Stimulated activated CD4-positive, alpha-beta T cell treated with anti-CD3 and anti-CD28 coated beads, Interleukin-1b, Interleukin-23, amount 100 ng/mL, for 1 hour (primary cell): ENCODE measurements around the gene CCSER2.
"Not testable (repeated sequence)": the region's sequence is repeated elsewhere in the genome, so short reads cannot be mapped to it uniquely, and the experiment has no call there.

ENCODE experiments used
- DNase-seq, 2 donors: peaks; one replicate each; pipeline ENCODE4 v3.0.0-alpha.2; 2020; ENCODE audit warnings: low read depth in 2 of 2

The CCSER2 gene, protein sequence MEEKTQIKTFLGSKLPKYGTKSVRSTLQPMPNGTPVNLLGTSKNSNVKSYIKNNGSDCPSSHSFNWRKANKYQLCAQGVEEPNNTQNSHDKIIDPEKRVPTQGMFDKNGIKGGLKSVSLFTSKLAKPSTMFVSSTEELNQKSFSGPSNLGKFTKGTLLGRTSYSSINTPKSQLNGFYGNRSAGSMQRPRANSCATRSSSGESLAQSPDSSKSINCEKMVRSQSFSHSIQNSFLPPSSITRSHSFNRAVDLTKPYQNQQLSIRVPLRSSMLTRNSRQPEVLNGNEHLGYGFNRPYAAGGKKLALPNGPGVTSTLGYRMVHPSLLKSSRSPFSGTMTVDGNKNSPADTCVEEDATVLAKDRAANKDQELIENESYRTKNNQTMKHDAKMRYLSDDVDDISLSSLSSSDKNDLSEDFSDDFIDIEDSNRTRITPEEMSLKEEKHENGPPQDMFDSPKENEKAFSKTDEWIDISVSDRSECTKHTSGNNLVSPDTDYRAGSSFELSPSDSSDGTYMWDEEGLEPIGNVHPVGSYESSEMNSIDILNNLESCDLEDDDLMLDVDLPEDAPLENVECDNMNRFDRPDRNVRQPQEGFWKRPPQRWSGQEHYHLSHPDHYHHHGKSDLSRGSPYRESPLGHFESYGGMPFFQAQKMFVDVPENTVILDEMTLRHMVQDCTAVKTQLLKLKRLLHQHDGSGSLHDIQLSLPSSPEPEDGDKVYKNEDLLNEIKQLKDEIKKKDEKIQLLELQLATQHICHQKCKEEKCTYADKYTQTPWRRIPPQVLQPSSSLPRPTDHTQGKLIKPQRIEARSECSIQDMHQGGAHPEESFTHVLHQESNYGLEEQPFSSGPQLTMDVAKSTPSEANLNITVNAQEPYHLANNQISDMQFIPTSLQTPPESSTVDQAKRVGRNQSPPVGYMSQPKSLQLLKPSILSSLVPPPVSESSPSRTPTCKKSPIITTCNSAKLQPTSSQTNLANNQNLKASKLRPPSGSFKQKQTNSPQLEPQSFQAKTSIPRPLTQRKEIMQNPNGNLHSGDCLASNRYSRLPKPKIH

DNA sequence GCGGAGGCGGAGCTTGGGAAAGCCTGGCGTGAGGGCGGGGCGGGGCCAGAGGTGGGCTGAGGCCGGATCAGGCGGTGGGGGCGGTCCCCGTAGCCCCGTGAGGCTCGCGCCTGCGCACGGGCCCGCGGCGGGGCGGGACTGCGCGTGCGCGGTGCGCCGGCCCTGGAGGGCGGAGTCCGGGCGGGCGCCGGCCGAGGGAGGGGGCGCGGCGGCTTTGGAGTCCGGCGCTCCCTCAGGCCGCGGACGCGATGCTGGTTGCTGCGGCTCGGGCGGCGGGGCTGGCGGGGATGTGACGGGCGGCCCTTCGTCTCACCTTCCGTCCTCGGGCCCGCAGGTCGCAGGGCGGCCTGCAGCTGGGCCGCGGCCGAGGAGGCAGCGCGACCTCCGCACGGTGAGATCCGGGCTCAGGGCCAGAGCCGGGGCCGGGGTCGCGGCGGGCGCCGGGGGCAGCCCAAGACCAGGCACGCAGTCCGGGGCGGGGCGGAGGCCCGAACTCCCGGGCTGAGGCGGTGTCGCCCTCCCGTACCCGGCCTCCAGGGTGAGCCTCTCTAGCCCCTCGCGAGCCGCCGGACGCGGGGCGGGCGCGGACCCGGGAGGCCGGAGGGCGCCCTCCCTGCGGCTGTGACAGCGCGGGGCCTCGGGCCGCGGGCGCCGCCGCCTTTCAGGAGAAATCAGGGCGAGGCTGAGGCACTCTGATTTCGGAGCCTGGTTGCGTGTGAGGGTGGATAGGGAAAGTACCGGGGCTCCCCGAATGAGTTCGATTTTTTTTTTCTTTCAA is at the start of gene CCSER2:
TSS of gene CCSER2 (plus strand) at position 172 of the 778 bp plus-strand sequence. CDS start 42,464 bp downstream, outside the sequence.
- peak; percentile 82 to 90 for DNase-seq

DNA sequence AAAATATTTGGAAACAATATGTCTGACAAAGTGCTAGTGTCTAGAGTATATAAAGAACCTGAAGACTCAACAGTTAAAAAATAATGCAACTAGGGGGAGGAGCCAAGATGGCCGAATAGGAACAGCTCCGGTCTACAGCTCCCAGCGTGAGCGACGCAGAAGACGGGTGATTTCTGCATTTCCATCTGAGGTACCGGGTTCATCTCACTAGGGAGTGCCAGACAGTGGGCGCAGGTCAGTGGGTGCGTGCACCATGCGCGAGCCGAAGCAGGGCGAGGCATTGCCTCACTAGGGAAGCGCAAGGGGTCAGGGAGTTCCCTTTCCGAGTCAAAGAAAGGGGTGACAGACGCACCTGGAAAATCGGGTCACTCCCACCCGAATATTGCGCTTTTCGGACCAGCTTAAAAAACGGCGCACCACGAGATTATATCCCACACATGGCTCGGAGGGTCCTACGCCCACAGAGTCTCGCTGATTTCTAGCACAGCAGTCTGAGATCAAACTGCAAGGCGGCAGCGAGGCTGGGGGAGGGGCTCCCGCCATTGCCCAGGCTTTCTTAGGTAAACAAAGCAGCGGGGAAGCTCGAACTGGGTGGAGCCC is 48.4 kb upstream of the CCSER2 start:
- DNase-seq, result not testable (repeated sequence)

DNA sequence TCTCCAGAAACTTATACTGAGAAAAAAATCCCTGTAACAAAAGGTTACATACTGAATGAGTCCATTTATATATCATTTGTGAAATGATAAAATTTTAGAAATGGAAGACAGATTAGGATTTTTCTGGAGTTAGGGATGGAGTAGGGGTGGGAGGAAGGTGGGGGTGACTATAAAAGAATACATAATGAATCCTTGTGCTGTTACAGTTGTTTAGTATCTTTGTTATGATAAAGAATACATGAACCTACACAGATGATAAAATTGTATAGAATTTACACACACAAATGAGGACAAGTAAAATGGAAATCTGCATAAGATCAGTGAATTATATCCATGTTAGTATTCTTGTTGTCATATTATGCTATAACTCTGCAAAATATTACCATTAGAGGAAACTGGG is 41.7 kb upstream of the CCSER2 start:
- DNase-seq, result no peak

DNA sequence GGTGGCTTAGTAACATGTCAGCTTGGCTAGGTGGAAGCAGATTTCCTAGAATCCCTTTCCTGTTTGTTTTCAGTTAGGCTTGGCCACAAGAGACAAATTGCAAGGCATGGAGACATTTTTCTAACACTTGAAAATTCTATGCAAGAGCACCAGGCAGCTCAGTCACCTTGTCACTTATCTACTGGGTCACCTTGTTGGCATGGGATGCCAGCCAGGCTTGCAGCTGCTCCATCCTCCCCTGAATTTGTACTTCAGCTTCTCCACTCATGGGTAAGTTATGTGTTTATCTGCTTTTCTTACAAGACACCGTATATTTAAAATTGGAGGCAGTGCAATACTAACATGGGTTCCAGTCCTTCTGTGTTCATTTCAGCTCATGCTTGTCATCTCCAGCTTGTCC is 40.2 kb upstream of the CCSER2 start:
- DNase-seq, result no peak

DNA sequence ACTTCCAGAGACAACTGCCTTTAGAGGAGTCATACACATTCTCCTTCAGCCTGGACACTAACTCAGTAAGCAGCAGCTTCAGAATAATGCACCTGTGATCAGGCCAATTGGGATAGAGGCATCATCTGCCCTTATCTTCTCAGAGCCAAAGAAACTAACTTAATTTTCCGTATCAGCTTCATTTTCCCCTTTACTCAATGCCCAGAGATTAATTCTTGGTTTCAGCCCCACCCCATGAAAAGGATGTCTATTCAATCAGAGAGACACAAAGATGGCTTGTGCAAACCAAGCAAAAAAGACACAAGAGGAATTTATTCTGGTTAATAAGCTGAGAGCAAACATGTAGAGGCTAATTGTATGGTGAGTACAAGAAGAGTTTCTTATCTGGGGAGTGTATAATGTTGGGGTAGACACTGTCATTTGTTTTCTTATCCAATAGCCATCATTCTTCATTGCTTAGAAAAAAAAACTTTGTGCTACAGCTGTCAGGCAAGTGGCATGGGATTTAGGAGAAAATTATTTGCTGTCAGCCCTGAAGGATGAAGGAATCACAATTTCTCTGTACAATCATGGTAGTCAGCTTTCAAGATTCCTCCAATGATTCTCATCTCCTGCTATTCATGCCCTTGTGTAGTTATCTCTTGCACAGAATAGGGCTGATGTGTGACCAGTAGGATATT is 38.7 kb upstream of the CCSER2 start:
- DNase-seq, result no peak

DNA sequence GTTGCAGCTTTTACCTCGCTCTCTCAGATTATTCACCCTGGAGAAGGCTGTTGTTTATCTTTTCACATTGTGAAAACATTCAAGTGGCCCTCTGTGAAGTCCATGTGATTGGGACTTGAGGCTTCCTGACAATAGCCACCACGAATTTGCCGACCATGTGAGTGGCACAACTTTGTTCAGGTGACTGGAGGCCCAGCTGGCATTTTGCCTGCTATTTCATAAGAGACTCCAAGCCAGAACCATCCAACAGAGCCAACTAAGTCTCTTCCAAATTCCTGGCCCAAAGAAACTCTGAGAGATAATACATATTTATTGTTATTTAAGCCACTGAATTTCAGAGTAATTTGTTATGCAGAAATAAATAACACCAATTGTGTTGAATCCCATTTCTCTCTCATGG is 38.2 kb upstream of the CCSER2 start:
- DNase-seq, result no peak

DNA sequence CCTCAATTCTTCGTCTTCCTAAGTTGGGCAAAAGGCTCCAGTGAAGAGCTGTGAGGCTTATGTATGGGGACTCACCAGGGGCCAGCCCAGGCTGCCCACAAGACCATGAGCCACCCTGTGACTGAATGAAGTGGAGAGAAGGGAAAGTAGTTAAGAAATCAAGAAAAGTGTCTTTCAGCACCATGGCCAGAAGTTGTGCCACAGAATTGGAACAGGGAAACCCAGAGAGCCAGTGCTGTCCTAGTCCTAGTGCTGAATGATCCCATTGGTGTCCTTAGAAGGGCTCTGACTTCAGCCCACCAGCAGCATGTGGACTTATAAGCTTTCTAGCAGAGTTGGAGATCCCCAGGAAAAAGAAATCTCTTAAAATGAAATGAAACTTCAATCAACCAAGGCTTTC is 37.0 kb upstream of the CCSER2 start:
- DNase-seq, result no peak

DNA sequence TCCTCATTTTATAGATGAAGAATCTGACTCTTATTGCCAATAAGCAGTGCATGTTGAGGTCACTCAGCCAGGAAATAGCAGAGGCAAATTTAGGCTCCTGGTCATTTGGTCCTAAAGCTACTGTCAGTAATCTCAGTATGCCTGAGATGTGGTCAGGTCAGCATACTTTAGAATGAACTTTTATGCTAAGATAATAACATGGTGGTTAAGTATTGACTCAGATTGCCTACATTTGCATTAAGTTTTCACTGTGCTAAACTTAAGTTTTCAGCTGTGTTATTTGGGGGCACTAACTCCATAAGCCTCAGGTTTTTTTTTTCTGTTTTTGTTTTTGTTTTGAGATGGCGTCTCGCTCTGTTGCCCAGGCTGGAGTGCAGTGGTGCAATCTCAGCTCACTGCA is 35.9 kb upstream of the CCSER2 start:
- no peak for DNase-seq

DNA sequence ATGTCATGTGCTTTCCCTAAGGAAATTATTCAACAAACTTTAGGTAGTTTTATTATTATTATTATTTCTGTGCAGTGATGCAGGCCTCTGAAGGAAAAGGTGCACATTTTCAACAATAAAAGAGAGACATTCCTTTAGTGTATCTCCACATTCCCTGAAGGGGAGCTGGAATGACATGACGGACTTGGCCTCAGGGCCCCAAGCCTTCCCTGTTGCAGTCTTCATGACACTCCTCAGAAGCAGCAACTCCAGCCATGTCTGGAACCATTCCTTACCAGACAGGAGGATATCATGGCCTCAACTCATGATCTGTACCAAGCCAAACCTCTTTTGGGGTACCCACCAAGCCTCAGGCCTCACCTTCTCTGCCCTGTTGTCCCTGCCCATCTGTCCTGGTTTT is 35.2 kb upstream of the CCSER2 start:
- no peak for DNase-seq

DNA sequence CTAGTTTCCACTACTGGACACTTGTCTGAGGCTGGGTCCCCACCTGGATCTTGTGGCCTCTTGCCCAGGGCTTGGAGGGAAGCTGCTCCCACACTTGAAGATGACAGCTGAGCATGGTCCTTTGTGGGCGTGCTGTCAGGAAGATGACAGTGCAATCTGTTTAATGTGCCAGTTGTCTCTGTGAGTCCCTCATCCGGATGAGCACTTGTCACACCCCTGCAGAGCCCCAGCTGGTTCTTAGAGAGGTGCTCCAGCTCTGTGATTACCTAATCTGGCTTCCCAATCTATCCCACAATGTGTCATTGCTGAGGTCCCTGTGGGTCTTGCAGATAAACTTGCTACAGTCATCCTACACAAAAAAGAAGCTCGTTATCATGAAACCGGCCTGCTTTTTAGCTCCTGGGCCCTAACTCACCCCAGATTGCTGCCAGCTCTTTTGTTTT is 34.8 kb upstream of the CCSER2 start:
- DNase-seq, result no peak

DNA sequence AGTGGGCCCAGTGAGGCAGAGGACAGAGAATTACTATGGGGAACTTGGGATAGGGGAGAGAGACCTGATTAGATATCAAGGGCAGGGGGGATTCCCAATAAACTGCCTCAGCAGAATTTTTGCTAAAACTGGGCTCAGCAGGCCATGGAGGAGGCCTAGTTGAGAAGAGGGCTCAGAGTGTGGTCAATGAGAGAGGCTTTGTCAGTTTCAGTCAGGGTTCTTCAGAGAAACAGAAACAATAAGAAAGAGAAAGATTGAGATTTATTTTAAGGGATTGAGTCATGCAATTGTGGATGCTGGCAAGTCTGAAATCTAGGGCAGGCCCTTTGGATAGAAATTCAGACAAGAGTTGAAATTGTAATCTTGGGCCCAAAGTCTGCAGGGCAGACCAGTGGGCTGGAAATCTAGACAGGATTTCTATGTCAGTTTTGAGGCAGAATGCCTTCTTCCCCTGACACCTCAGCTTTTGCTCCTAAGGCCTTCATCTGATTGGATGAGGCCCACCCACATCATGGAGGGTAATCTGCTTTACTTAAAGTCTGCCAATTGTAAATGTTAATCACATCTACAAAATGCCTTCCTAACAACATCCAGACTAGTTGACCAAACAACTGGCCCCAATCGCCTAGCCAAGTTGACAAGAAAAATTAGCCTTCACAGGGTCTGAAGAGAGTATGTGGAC is 33.5 kb upstream of the CCSER2 start:
- no peak for DNase-seq

DNA sequence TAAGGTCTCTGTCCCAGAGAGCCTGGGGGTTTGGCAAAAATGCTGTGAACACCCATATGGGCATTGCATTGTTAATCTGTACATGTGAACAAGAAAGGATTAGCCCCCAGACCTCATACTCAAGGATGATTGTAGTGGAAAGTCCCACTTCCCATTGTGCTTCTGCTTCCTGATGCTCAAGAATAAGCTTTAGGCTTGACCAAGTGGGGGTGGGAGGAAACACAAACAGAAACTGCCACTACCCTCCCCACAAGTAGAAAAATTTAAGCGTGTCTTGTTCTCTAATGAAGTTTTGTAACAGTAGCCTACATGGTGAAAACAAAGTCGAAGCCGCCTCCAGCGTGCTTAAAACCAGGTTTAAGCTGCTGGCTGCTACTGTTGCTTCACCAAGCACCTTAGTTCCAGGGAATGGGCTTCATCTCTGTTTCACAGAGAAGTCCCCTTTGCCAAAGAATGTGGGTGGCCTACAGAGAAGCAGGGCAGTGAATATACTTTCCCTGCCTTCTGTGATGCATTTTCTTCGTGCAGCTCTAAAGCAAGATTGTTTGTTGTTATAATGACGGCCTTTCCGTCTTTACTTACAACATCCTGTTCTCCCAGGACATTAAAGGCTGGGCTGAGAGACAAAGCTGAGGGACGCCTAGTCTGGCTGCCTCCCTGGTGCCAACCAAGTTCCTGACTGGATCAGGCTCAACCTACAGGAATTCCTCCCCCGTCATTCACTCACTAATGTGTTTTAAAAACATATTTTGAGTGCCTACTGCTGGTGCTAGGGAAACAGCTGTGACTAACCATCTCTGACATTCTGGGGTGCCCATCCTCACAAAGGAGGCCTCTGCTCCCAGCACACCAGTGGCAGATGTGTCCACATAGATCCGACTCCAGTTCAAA is 32.1 kb upstream of the CCSER2 start:
- DNase-seq, result no peak

DNA sequence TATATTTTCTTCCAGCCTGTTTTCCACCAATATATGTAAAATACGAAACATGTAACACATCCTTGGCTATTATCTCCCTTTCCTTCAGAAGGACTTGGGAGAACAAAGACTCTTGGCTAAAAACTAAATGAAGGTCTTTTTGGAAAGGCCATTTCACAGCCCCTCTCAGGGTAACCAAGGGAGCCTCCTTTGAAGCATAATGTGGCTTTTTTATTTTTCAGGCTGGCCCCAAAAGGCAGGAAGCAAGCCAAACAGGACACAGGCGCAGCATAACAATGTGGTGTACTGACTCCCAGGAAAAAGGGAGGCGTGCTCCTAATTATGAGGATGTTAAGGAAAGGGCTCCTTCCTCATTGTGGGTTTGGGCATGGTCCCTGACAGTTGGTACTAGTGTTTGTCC is 30.3 kb upstream of the CCSER2 start:
- DNase-seq, result no peak

DNA sequence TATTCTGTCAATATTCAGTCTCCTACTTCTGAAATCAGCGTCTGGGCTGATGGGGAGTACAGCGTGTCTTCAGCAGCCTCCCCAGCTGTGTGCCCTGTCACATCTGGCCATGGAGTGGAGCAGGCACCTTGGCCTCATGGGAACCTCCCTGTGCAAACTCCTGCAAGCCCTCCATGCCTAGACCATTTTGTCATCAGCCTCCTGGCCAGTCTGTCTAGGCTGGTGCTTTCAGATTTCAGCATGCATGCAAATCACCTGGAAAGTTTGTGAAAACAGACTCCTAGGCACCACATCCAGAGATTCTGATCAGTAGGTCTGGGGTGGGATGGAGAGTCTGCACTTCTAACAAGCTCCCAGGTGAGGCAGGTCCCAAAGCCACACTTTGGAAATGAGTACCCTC is 26.2 kb upstream of the CCSER2 start:
- DNase-seq, result no peak

DNA sequence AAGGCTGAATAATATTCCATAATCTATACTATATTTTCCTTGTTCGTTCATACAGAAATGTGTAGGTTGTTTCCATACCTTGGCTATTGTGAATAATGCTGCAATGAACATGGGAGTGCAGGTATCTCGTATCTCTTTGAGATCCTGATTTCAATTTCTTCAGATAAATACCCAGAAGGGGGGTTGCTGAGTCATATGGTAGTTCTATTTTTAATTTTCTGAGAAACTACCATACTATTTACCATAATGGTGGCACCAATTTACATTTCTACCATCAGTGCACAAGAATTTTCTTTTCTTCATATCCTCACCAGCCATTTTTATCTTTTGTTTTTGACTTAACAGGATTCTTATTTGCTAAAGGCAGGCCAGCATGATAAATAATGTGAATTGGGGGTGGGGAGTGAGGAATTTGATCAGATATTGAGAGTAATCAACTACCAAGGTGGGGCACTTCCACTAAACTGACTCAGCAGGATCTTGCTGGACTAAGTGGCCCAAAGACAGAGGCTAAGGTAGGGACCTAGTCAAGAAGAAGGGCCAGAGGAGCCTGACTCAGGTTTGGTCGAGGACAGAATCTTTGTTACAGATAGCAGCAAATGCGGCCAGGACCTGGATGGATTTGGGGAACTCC is 21.5 kb upstream of the CCSER2 start:
- no peak for DNase-seq

DNA sequence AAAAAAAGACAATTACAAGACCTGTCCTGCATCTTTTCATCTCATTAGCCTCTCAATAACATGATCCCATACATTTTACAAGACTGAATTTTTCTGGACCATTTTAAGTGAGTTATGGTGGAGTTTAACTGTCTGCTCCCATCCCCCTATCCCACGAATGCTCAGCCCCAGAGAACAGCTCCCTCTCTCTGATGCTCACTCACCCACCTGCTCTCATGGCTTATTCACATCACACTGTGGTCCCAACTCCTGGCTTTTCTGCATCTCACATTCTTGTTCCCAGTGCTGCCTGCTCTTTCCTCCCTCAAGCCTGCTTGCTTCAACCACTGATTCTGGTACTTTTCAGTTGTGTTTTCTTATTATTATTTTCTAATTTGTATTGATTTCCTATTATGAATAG is 20.4 kb upstream of the CCSER2 start:
- no peak for DNase-seq

DNA sequence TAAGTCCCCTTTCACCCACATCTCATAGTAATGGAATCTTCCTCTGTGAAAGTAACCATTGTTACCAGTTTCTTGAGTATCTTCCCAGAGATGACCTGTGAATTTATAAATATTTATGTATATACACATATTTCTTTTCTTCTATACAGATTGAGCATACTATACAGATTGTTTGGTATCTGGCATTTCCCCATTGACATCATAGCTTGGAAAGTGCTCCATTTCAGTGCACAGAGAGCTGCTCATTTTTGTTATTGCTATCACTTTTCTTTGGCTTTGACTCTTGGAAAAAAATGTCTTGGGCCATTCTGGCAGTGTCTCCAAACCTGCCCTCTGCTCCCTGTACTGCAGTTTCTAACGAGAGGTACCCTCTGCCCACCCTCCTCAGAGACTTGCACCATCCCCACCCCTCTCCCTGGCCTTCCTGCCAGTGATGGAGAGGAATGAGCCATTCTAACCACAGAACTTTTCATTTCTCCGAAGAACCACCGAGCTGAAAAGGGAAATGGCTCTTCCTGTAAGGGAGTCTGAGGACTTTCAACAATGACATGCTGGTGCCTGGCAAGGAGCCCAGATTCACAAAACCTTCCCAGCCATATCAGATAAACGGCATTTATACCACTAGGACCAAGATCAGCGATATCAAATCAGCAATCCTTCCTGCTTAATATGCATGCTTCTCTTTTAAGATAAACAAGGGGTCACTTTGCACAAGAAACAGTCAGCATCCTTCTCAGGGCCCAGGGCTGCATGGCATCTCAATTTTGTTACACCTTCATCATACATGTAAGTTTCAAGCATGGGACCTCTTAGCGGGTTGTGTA is 19.7 kb upstream of the CCSER2 start:
- no peak for DNase-seq

DNA sequence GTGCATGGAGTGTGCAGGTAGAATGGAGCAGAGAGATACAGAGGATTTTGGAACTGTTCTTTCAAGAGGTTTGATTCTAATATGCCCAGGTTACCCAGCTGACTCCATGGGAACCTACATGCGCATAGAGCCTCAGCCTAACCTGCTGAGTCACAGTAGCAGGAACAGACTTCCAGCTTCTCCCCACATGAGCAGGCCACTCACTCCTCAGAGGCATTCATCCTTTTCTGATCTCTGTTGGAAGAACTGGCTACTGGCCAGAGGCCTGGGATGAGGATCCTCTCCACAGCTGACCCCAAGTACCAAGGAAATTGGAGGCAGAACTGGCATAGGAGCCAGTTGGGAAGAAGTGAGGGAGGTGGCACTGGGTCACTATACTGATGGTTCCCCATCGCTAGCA is 17.9 kb upstream of the CCSER2 start:
- no peak for DNase-seq
